Suprapubic skin (tissue), 4 donors: ENCODE data around the gene PIGN. TPM values are rescaled to one million over a fixed set of nuclear protein-coding genes. Genes with fewer than 3 reads are reported as not detected.
"Not testable (repeated sequence)": the region's sequence is repeated elsewhere in the genome, so short reads cannot be mapped to it uniquely, and the experiment has no call there.

Experiments used
- DNase-seq, 2 donors: peaks; one replicate each; pipeline ENCODE4 v3.0.0-alpha.2; 2019; ENCODE audit warnings: low spot score in 2 of 2
- H3K27ac ChIP-seq: fragments of 200-600 bp; sonication (generic); one replicate; pipeline ENCODE4 v1.5.1; 2019
- H3K27me3 ChIP-seq: fragments of 200-600 bp; sonication (generic); one replicate; pipeline ENCODE4 v1.5.1; 2019
- H3K36me3 ChIP-seq: fragments of 200-600 bp; sonication (generic); one replicate; pipeline ENCODE4 v1.5.1; 2019
- H3K4me1 ChIP-seq: fragments of 200-600 bp; sonication (generic); one replicate; pipeline ENCODE4 v1.5.1; 2019
- H3K4me3 ChIP-seq: fragments of 200-600 bp; sonication (generic); one replicate; pipeline ENCODE4 v1.5.1; 2019; ENCODE audit warnings: mild to moderate bottlenecking
- H3K9me3 ChIP-seq: fragments of 200-600 bp; sonication (generic); one replicate; pipeline ENCODE4 v1.5.1; 2019
- CTCF ChIP-seq, 2 donors: fragments of 200-600 bp in 1 of 2; fragments of 450-650 bp in 1 of 2; sonication (generic) in 1 of 2; IDR thresholded peaks; one replicate each; pipeline ENCODE4 v1.5.1; 2016 to 2019; ENCODE audit warnings: antibody characterized with exemption in 2 of 2, mild to moderate bottlenecking in 1 of 2, moderate library complexity in 1 of 2
- EP300 ChIP-seq: sonication (generic); formaldehyde crosslinking; IDR thresholded peaks from one replicate; pipeline ENCODE4 v1.6.1; 2017; ENCODE audit warnings: antibody characterized with exemption
- POLR2A ChIP-seq, 2 donors: fragments of 450-650 bp; IDR thresholded peaks; one replicate each; pipeline ENCODE4 v1.6.1; 2017; ENCODE audit warnings: antibody characterized with exemption in 2 of 2, mild to moderate bottlenecking in 2 of 2, moderate library complexity in 2 of 2
- POLR2AphosphoS5 ChIP-seq, 3 donors: sonication (generic); formaldehyde crosslinking; IDR thresholded peaks; one replicate each; pipeline ENCODE4 v1.6.1; 2017; ENCODE audit warnings: antibody characterized with exemption in 3 of 3
- WGBS: methylation state at CpG from one replicate; pipeline ENCODE4 v1.1.5; 2018; 5-methylcytosine and 5-hydroxymethylcytosine counted together
- total RNA-seq, 4 donors: library from RNA; depleted of rRNA; stranded (reverse); fragments of >200 nt; gene quantifications; one replicate each; pipeline ENCODE4 v1.1.0, GENCODE V29; 2016

The PIGN gene
- total RNA-seq, 4 donors from 2014 or later = 28.7 to 72.4 (median 36.8) TPM

- Histone ChIP-seq H3K9me3 (peaks cover 11% of the 10 kb centered on the region), H3K36me3 (peaks cover 6% of the 10 kb centered on the region), H3K4me3 (no peak overlapping the region), H3K4me1 (no peaks in the 10 kb centered on the region), H3K27me3 (no peaks in the 10 kb centered on the region), H3K27ac (no peak overlapping the region)
- 95% methylated on average over 1 of the region's 1 CpG for WGBS
- no peak for DNase-seq
- TF ChIP-seq EP300 (no peak), CTCF (IDR thresholded peaks at IDR 0.05) (no peak), POLR2AphosphoS5 (IDR thresholded peaks at IDR 0.05) (no peak), POLR2A (IDR thresholded peaks at IDR 0.05) (no peak)
Observed at GRCh38 chr18:62048279-62048678, 138.6 kb downstream of the PIGN start.

- Histone ChIP-seq H3K27ac (no peak overlapping the region), H3K4me3 (no peak overlapping the region), H3K27me3 (no peaks in the 10 kb centered on the region), H3K36me3 (peaks cover 11% of the 10 kb centered on the region), H3K4me1 (no peaks in the 10 kb centered on the region), H3K9me3 (peaks cover 11% of the 10 kb centered on the region)
- TF ChIP-seq POLR2AphosphoS5 (IDR thresholded peaks at IDR 0.05) (no peak), CTCF (IDR thresholded peaks at IDR 0.05) (no peak), EP300 (no peak), POLR2A (IDR thresholded peaks at IDR 0.05) (no peak)
- no peak for DNase-seq
- WGBS = 83% methylated on average over 2 of the region's 2 CpGs
Observed at GRCh38 chr18:62045316-62045715, 141.5 kb downstream of the PIGN start.

- Histone ChIP-seq H3K27ac (no peak overlapping the region), H3K4me3 (no peak overlapping the region), H3K4me1 (no peaks in the 10 kb centered on the region), H3K27me3 (no peaks in the 10 kb centered on the region), H3K9me3 (peaks cover 11% of the 10 kb centered on the region), H3K36me3 (peaks cover 11% of the 10 kb centered on the region)
- WGBS = 80% methylated on average over 2 of the region's 2 CpGs
- TF ChIP-seq CTCF (IDR thresholded peaks at IDR 0.05) = no peak
- TF ChIP-seq EP300 = no peak
- TF ChIP-seq POLR2A (IDR thresholded peaks at IDR 0.05) = no peak
- TF ChIP-seq POLR2AphosphoS5 (IDR thresholded peaks at IDR 0.05) = no peak
- DNase-seq = no peak
Observed at GRCh38 chr18:62044490-62045000, 142.3 kb downstream of the PIGN start.

- no peak for DNase-seq
- H3K4me1 ChIP-seq = peaks cover 2% of the 10 kb centered on the region
- H3K27ac ChIP-seq = no peak overlapping the region
- H3K4me3 ChIP-seq = no peak overlapping the region
- TF ChIP-seq CTCF (IDR thresholded peaks at IDR 0.05) (no peak), POLR2AphosphoS5 (IDR thresholded peaks at IDR 0.05) (no peak), EP300 (no peak), POLR2A (IDR thresholded peaks at IDR 0.05) (no peak)
- 33% methylated on average over 6 of the region's 6 CpGs for WGBS
- no peaks in the 10 kb centered on the region for H3K9me3 ChIP-seq
- H3K36me3 ChIP-seq = peaks cover 6% of the 10 kb centered on the region
- no peaks in the 10 kb centered on the region for H3K27me3 ChIP-seq
Observed at GRCh38 chr18:62037989-62038778, 148.7 kb downstream of the PIGN start.

GRCh38 chr18:62037012-62037742 is 149.7 kb downstream of the PIGN start:
- Histone ChIP-seq H3K36me3 (peaks cover 6% of the 10 kb centered on the region), H3K4me3 (no peak overlapping the region), H3K4me1 (peaks cover 2% of the 10 kb centered on the region), H3K9me3 (no peaks in the 10 kb centered on the region), H3K27me3 (no peaks in the 10 kb centered on the region), H3K27ac (no peak overlapping the region)
- no peak for DNase-seq
- TF ChIP-seq POLR2A (IDR thresholded peaks at IDR 0.05) = no peak
- no peak for TF ChIP-seq CTCF (IDR thresholded peaks at IDR 0.05)
- no peak for TF ChIP-seq POLR2AphosphoS5 (IDR thresholded peaks at IDR 0.05)
- no peak for TF ChIP-seq EP300
- WGBS = 80% methylated on average over 11 of the region's 11 CpGs

GRCh38 chr18:62034286-62034685 is 152.6 kb downstream of the PIGN start:
- not testable (repeated sequence) for DNase-seq, H3K4me1 ChIP-seq, H3K9me3 ChIP-seq, H3K4me3 ChIP-seq, H3K27ac ChIP-seq, H3K36me3 ChIP-seq, H3K27me3 ChIP-seq
- 84% methylated on average over 3 of the region's 3 CpGs for WGBS
